HG02884 (cell line): ENCODE results near the gene MEF2C.
"Not testable (repeated sequence)": the region's sequence is repeated elsewhere in the genome, so short reads cannot be mapped to it uniquely, and the experiment has no call there.

Experiments
- ATAC-seq: cut with Tn5 transposase; IDR thresholded peaks from one replicate; pipeline ENCODE4 v1.9.1; 2021; ENCODE audit warnings: mild to moderate bottlenecking, moderate library complexity; ENCODE audit not compliant: unreplicated experiment

MEF2C gene

DNA sequence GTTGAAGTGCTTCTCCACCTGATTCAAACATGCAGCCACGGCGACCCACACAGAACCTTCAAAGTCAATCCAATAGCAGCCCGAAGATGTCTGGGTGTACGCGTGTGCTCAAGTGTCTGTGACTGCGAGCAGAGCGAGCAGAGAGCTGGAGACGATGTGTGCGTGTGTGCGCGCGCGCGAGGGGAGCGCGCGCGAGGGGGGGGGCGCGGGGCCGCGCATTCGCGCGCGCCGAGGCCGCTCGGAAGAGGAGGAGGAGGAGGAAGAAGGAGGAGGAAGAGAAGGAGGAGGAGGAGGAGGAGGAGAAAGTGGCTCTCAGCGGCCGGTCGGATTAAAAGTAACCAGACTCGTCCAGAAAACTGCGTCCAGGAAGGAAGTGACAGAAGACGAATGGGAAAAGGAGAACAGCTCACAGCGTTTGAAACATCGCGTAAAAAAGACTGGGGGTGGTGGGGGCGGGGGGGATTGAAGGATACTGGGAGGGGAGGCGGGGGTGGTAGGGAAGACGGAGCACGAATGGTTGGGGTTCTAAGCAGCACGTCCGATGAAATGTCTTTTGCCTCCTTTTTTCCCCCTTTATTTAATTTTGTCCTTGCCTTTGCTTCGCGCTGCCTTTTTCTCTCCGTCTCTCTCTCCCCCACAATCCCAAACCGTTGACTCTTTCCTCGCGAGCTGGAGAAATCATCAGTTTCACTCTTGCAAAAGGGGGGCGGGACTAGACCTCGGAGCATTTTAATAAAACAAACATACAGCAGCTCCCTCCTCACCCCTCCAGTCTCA lies at the start of gene MEF2C:
Gene MEF2C (minus strand): TSS at position 126 of the 777 bp plus-strand sequence. CDS start 59,396 bp downstream, outside the sequence.
- peak; percentile 27 for ATAC-seq

DNA sequence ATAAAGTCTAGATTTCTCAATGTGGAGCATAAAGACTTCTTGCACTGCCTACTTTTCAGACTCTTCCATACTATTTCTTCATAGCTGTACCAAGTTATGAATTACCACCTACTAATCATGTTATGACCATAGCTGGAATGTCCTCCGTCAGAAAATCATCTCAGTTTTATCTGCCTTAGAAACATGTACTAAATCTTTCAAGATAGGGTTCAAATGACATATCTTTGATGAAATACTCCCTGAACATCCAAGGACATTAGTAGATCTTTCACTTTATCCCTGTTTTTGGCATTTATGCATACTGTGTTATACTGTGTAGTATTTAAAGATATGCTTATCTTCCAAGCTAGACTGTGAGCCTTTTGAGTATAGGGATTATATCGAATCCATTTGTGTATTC lies 49.6 kb upstream of the MEF2C start:
- ATAC-seq, result no peak

DNA sequence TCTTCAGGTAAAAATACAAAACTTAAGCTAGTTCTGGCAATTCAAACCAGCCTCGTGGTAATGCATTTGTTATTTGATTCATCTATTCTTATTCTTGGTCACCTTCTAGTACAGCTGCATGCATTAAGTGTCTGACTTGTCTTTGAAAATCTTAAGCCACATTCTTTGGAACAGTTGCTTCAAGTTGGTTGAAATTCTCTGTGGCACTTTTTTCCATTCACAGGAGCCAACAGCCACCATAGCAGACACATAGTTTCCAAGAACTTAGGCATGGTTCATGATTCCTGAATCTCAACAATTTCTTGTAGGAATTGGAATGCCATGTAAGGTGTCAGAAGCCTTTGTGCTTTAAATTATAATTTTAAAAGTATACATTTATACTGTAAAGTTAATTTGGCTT lies 47.4 kb upstream of the MEF2C start:
- ATAC-seq, result no peak

DNA sequence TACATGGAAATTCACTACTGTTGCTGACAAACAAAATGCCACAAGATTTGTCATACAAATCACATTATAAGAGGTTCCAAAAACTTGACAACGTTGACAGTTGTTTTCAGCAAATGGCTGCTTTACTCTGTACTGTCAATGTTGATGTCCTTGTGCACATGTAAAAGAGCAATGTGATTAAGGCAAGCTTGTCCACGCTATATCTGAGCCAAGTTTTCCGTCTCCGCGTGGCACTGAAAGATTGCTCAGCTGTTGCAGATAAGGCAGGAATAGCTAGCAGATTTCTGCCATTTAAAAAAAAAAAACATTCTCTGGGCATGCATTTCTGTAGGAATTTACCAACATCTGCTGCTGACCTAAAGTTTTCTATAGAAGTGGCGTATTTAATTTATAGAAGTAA lies 46.4 kb upstream of the MEF2C start:
- no peak for ATAC-seq

DNA sequence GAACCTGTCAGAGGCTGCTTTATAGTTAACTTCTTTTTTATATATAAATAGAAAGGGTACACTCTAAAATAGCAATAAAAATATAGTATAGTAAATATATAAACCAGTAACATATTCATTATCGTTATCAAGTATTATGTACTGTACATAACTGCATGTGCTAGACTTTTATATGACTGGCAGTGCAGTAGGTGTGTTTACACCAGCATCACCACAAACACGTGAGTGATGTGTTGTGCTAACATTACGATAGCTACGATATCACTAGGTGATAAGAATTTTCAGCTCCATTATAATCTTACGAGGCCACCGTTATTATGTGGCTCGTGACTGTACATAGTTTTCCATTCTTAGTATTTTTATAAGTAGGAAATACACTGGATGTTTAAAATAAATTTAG lies 43.8 kb upstream of the MEF2C start:
- ATAC-seq, result no peak

DNA sequence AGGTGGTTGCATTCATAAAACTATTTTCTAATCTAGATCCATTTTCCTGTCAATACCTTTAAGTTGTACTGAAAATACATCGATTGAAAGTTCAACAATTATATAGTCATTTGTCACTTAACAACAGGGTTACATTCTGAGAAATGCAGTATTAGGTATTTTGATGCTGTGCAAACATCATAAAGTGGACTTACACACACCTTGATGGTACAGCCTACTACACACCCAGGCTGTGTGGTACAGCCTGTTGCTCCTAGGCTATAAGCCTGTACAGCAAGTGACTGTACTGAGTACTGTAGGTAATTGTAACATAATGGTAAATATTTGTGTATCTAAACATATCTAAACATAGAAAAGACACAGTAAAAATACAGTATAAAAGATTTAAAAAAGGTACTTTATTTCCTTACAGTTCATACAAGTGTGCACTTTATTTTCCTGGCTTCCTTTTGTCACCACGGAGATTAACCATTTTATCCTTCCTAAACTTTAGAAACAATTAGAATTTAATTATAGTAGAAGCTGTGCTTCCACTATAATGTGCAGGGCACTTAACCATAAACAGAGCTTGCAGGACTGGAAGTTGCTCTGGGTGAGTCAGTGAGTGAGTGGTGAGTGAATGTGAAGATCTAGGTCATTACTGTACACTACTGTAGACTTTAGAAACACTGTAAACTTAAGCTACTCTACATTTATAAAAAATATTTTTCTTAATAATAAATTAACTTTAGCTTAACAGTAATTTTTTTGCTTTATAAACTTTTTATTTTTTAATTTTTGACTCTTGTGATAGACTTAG lies 42.9 kb upstream of the MEF2C start:
- no peak for ATAC-seq

DNA sequence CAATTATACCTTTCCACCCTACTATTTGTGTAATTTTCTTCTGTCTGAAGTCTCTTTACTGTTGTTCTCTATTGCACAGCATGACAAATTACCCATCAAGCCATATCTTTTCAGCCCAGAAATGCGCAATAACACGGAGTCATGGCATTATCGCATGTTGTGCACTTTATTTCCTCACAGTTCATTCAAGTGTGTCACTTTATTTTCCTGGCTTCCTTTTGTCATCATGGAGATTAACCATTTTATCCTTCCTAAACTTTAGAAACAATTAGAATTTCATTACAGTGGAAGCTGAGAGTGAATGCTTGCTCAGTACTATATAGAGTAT lies 41.3 kb upstream of the MEF2C start:
- ATAC-seq, result no peak

DNA sequence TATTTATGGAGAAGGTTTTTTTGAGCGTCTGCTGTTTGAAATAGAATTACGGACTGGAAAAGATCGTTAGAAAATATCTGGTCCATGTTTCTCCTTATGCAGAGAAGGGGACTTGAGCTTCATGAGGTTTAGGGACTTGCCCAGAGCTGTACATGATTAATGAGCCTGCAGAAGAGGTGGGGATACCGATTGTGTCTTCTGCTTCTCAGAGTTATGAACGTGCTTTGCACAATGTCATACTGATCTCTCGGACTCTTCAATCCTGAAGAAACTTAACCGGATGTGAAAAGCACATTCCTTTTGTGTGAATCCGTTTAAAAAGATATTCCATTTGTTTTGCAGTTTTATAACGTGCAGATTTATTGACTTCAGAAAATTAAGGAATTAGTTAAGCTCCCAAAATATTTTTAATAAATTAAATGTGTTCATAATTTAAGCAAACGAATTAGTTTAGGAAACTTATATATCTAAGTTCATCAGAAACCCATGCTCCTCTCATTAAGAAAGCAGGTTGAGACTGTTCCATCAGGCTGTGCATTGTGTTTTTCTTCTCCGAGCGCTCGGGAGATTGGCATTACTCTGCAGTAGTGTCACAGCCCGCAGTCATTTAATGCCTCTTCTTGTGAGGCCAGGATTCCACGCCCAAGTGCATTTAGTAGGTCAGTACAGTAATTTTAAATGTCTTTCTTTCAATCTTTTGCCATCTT lies 40.8 kb upstream of the MEF2C start:
- no peak for ATAC-seq

DNA sequence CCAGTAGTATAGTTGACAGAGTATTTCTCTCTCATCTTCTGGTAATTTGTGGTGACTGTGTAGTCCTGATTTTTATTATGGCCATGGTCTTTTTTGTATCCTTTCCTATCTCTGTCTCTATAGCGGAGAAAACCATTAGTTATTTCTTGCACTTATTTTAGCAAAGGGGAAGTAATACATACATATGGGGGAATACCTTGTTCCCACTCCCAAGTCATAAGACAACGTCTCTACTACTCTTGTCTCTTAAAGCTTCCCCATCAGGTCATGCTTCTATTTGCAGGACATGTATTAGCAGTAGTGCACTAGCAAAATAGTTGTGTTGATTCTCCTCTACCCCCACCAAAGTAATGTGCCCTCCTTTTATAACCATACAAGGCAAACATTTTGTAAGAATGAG lies 29.8 kb upstream of the MEF2C start:
- ATAC-seq, result not testable (repeated sequence)

DNA sequence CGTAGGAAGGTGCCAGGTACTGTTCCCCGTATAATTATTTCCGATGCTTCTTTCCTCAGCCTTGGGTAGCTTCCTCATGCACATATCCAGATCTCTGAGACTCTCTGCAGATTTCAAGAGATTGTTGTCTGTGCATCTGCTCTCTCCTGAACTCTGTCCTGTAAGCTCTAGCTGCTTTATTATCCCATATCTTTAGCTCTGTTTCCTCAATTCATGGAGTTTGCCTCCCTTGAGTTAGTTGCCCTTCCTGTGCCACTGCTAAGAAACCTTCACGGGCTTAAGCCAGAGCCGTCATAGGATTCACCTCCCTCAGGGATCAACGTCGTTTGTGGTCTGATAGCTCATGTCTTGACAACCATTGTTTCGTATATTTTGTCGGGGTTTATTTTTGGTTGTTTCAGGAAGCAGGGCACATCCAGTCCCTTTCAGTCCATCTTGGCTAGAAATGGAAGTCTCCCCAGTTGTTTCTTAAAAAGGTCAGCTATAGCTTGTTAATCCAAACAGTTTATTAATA lies 28.1 kb upstream of the MEF2C start:
- not testable (repeated sequence) for ATAC-seq

DNA sequence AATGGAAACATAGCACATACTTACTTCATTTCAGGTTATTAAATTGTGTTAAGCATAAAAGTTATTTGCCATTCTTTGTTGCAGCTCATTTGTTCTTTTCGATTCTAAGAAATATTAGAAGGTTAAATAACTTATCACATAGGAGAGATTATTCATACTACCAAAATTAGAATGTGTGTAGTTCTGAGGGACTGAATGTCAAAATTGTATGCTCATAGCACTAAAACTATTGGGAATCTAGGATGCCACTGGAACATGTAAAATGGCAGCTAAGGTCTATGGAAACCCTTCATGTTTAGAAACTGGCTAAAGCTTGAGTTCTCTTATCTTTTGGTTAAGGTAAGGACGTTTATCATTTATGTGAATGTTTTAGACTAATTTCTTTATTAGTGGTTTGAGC lies 21.5 kb upstream of the MEF2C start:
- ATAC-seq, result not testable (repeated sequence)

DNA sequence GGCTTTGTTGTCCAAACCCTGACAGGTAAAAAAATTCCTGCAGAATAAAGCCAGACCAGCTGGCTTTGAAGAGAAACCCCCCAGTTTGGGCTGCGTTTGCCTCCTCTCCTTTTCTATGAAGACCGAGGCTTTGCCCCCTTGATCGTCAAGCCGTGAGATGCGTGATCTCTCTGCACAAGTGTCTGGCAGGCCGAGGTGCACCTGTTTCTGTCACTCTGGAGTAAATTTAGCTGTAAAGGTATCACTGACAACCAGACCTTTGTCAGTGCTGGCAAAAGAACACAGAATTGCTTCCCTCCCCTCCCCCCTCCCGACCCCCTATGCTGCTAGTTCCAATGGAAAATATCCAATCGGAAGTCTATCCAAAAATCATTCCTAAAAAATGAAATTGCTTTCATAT lies 21.0 kb upstream of the MEF2C start:
- not testable (repeated sequence) for ATAC-seq

DNA sequence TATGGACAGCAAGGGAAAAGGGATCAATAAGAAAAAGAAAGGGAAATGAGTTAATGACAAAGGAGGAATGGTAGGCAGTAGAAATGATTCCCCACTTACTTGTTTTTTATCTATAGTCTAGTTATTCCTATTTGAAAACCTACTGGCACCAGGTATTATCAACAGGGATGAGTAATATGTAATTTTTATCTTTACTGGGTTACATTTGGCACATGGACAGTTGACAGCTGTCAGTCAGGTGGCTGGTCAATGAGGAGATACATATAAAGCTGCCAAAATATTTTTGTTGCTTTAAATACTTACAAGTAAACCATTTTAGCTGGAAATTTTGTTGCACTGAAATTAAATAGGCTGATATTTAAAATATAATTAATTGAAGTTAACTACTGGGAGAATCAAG lies 18.1 kb upstream of the MEF2C start:
- not testable (repeated sequence) for ATAC-seq

DNA sequence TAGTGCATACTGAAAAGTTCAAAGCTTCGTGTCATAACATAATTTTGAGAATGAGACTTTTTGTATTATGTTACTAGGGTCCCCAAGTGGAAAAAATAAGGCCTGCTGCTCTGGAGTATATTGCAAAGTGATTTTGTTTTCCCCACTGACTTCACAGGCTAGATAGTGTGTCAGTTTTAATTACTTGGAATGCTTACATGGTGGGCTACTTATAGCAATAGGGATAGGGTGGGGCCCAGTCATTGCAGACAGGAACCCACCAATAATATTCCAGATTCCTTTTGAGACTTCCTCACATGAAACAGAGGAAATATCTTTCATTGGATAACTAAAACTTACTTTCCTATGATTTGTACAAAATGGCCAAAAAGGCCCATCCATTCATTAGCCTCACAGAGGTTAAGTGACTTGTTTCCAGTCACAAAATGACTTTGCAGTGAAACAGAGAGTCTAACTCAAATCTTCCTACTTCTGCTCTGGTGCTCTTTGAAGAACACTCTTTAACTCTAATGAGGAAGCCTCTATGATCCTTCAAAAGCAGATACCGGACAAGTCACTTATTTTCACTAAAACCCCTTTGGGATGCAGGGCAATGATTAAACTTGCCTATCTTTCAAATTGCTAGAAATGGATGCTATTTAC lies 16.2 kb upstream of the MEF2C start:
- ATAC-seq, result no peak

DNA sequence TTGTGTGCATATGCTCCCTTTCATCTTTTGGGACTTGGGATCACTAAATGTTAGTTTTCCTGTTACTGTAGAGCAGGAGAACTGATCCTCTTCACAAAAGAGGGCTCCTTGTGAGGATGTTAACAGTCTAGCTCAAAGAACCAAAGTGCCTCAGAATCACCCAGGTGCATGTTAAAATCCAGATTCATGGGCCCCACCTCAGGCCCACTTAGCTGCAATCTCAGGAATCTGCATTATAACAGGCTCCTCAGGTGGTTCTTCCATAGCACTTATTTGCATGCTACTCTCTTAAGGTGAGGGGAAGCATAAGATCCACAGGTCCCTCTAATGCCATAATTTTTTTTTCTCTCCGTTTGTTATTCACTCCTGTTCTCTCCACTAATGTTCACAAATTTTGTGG lies 14.8 kb upstream of the MEF2C start:
- ATAC-seq, result no peak

DNA sequence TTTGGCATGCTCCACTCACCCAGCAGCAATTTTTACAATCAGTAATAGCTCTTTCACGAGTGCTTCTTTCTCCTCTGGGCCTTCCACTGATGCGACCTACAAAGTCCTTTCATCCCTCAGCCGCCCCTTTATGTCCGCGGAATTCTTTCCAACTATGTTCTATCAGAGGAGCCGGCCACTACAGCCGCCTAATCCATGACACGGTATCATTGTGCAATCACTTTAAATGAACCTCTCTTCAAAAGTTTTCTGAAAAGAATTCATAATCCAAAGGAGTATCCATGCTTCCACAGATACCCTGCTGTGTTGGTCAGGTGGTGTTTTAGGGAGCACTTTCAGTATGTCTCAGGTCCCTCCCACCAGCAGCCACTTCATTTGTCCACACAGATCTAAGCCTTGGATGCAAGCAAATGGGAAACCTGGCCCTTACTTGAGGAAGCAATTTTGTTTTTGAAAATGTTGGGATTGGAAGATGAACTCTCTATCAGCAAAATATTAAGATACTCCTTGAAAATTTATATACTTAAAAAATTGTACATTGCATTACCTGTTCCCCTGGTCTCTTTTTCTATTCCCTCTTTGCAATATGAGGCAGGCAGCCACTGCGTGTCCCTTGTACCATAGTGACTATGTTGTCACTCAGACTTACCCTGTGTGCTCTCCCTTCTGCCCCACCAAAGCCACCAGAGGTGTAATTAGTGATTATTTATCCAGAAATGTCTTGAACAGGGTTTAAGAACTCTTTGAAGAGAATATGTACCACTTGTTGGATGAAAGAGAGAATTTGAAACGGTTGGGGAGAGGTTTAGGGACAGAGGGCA lies 12.9 kb upstream of the MEF2C start:
- ATAC-seq, result no peak

DNA sequence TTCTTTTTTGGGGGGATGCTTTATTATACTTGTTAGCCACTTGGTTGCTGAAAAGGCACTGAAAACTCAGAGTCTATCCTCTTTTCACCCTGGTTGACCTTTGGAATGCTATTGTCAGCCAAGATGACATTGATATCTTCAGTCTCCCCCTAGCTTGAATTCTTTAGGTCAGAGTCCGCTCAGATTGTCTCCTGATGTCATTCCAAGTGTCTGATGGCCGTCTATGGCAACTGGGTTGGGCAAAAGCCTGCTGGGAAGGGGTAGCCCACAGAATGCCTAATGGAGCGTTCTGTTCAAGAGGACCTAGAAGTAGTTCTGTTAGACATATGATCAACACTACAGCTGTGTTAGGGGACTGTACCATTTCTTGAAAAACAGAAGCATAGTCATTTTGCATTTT lies 9.7 kb upstream of the MEF2C start:
- ATAC-seq, result no peak

DNA sequence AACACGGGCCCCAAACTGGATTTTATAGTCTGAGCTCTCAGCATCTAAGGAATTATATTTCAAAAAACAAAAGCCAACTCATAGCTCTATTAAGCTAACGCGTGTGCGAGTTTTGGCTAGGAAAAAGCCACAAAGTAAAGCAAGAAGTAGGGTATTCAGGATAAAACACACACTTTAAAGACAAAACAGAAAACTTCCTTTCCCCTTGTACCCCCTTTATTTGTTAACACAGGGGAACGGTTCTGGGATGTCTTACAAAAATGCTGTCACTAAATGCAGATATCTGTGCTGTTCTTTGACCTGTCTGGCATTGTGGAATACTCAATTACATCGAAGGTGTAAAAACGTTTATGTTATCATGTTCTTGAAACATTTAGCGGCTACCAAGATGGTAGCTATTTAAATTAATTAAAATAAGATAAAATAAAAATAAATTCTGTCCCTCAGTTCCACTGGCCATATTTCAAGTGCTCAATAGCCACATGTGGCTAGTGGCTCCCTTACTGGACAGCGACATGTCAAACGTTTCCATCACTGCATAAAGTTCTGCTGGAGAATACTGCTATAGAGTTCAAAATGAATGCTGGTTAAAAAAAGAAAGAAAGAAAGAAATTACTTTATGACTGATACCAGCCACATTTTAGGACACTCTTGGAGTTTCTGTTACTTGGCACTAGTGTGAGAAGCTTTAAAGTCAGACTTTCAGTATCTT lies 7.2 kb upstream of the MEF2C start:
- no peak for ATAC-seq

DNA sequence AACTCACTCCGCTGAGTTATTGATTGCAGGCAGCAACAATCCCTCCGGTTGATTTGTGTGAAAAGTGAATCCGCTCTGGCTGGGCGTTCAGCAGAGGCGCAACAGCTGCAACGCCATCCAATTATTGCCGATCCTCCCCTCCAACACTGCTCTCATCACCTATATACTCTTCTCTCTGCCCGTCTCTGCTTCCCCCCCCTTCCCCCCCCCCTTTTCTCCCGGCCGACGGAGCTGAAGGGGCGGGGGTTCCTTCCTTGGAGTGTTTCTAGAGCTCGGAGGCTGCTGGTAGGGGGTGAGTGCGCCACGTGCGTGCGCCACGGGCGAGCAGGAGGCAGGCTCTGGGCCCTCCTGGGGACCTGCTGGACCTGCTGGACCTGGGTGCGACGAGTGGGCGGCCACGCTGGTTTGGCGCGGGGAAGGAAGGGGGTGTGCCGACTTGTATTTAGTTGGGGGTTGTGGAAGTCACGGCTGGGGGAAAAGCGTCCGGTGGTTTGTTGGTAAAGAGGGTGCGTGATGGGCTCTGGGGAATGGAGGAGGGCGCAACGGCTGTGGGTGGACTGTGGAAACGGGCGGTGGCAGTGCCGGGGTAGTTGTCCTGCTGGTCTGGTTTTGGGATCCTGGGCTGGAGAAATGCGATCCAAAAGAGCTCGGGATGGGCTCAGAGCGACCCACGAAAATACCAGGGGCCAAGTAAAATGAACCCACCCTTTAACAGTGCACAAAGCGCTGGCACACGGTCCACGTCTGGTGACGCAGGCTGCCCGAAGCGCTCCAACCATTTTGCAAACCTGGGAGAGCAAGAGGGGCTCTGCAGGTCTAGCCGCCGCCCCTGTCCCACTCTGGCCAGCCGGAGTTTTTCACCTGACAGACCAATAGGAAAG lies 6.4 kb upstream of the MEF2C start:
- peak; percentile 30 for ATAC-seq
